Measurements from ENCODE around the gene VGLL4.
"Not testable (repeated sequence)": the region's sequence is repeated elsewhere in the genome, so short reads cannot be mapped to it uniquely, and the experiment has no call there.

VGLL4 gene

GRCh38 chr3:11604139-11604892, 39.4 kb downstream of the VGLL4 start:
- DNase-seq: no peak

GRCh38 chr3:11603628-11604027, 40.1 kb downstream of the VGLL4 start:
- DNase-seq: peak; percentile 10

GRCh38 chr3:11602886-11603527, 40.7 kb downstream of the VGLL4 start:
- peak; percentile 47 for DNase-seq

- DNase-seq: no peak
Observed at GRCh38 chr3:11602239-11602840, 41.4 kb downstream of the VGLL4 start.

GRCh38 chr3:11601446-11602238, 42.1 kb downstream of the VGLL4 start:
- no peak for DNase-seq

GRCh38 chr3:11600501-11601282, 43.0 kb downstream of the VGLL4 start:
- no peak for DNase-seq

GRCh38 chr3:11596387-11596786, 47.3 kb downstream of the VGLL4 start:
- no peak for DNase-seq

- not testable (repeated sequence) for DNase-seq
Observed at GRCh38 chr3:11595024-11595423, 48.7 kb downstream of the VGLL4 start.

GRCh38 chr3:11593318-11594034, 50.2 kb downstream of the VGLL4 start:
- no peak for DNase-seq

GRCh38 chr3:11592445-11593298, 51.0 kb downstream of the VGLL4 start:
- no peak for DNase-seq

- DNase-seq: peak; percentile 56
Observed at GRCh38 chr3:11591391-11592282, 52.1 kb downstream of the VGLL4 start.

GRCh38 chr3:11591002-11591355, 52.7 kb downstream of the VGLL4 start:
- no peak for DNase-seq

- no peak for DNase-seq
Observed at GRCh38 chr3:11589706-11590105, 54.0 kb downstream of the VGLL4 start.

GRCh38 chr3:11588755-11589154, 55.0 kb downstream of the VGLL4 start:
- no peak for DNase-seq

- no peak for DNase-seq
Observed at GRCh38 chr3:11588338-11588737, 55.4 kb downstream of the VGLL4 start.

- no peak for DNase-seq
Observed at GRCh38 chr3:11587766-11588165, 55.9 kb downstream of the VGLL4 start.

- no peak for DNase-seq
Observed at GRCh38 chr3:11584570-11584969, 59.1 kb downstream of the VGLL4 start.

- no peak for DNase-seq
Observed at GRCh38 chr3:11583638-11584046, 60.1 kb downstream of the VGLL4 start.

GRCh38 chr3:11583235-11583634, 60.5 kb downstream of the VGLL4 start:
- DNase-seq: no peak
